Upper lobe of right lung (tissue), 1 donor: Measurements from ENCODE around the gene IL21. TPM values are rescaled to one million over a fixed set of nuclear protein-coding genes. Genes with fewer than 3 reads are reported as not detected.
"Not testable (repeated sequence)": the region's sequence is repeated elsewhere in the genome, so short reads cannot be mapped to it uniquely, and the experiment has no call there.

ENCODE experiments used
- ATAC-seq: fragments of 200-7000 bp; cut with Tn5 transposase; one replicate; pipeline ENCODE4 v1.9.1; 2020; ENCODE audit warnings: mild to moderate bottlenecking, moderate library complexity
- DNase-seq: peaks from one replicate; pipeline ENCODE4 v3.0.0-alpha.2; 2020
- H3K27ac ChIP-seq: fragments of 200-600 bp; one replicate; pipeline ENCODE4 v1.8.0; 2022
- H3K27me3 ChIP-seq: fragments of 200-600 bp; one replicate; pipeline ENCODE4 v1.8.0; 2022; ENCODE audit warnings: mild to moderate bottlenecking
- H3K36me3 ChIP-seq: fragments of 200-600 bp; one replicate; pipeline ENCODE4 v1.8.0; 2022
- H3K4me1 ChIP-seq: fragments of 200-600 bp; one replicate; pipeline ENCODE4 v1.8.0; 2022
- H3K4me3 ChIP-seq: fragments of 200-600 bp; one replicate; pipeline ENCODE4 v1.8.0; 2022; ENCODE audit warnings: mild to moderate bottlenecking
- H3K9me3 ChIP-seq: fragments of 200-600 bp; one replicate; pipeline ENCODE4 v1.8.0; 2022
- CTCF ChIP-seq: fragments of 200-600 bp; IDR thresholded peaks from one replicate; pipeline ENCODE4 v1.8.0; 2022; ENCODE audit warnings: antibody characterized with exemption
- intact Hi-C: fragments of 100-400 bp; cut with DNase I; formaldehyde crosslinking; loops from one replicate; pipeline ENCODE4 v1.11.0; 2022
- total RNA-seq: library from RNA; stranded (reverse); fragmentation: NEBNext Ultra II Directional; extraction: Animal tissue kit (Norgen Biotek cat#: 25700); gene quantifications from one replicate; pipeline ENCODE4 v1.2.1, GENCODE V29; 2021
- donor health status: DM: no; HTN: yes; CAD: no; lungs with severe emphysema.

The IL21 gene
- total RNA-seq, 1 donor from 2014 or later: not detected

DNA sequence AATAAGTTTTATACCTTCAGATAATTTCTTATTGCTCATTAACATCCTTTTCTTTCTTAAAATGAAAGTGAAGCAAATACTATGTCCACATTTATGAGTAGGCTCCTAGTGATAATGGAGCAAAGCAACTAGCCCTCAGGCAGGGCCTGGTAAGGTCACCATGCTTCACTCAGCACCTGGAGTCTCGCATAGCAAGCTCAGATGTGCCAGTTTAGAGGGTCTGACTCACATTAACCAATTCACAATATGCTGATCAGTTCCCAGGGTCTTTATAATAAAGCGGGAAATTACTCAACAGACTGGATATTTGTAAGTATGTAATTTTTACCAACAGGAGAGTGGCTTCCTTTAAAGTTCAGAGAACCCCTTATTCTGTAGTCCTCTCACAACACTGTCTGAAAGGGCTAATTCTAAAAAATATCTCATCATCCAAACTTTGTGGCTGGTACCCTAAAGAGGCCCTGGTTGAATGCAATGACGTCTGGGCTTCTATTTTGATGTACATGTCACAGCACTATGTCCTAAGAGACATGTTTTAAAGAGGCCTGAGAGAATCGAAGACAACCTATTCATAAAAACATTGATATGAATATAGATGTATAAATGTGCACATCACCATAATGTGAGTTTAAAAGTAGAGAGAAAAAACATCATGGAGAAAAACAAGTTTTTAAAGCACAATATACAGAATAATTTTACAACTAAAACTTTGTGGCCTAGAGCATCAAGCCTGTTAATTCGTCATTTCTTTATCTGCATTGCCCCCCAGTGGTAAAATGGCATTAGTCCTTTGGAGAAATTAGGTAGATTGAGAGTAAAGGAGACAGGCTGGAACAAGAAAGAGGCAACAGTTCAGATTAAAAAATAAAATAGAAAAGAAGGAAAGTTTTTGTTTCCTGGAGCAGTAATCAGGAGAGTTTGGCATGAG lies 44.3 kb downstream of the IL21 start:
- no peaks in the 10 kb centered on the region for H3K4me1 ChIP-seq
- H3K27me3 ChIP-seq: no peaks in the 10 kb centered on the region
- H3K9me3 ChIP-seq: no peaks in the 10 kb centered on the region
- ATAC-seq (no peak), DNase-seq (no peak)
- peak; percentile 44 for TF ChIP-seq CTCF
- no peak overlapping the region for H3K27ac ChIP-seq
- no peak overlapping the region for H3K4me3 ChIP-seq
- intact Hi-C loops: no loop called here
- no peaks in the 10 kb centered on the region for H3K36me3 ChIP-seq

DNA sequence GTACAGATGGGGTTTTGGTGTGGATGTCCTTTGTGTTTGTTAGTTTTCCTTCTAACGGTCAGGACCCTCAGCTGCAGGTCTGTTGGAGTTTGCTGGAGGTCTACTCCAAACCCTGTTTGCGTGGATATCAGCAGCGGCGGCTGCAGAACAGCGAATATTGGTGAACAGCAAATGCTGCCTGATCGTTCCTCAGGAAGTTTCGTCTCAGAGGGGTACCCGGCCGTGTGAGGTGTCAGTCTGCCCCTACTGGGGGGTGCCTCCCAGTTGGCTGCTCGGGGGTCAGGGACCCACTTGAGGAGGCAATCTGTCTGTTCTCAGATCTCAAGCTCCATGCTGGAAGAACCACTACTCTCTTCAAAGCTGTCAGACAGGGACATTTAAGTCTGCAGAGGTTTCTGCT lies 46.5 kb downstream of the IL21 start:
- H3K9me3 ChIP-seq, H3K27me3 ChIP-seq, H3K36me3 ChIP-seq, H3K4me1 ChIP-seq, ATAC-seq, DNase-seq, intact Hi-C loops, H3K4me3 ChIP-seq, H3K27ac ChIP-seq: not testable (repeated sequence)

GRCh38 chr4:122562449-122562848 lies 58.4 kb downstream of the IL21 start:
- no peaks in the 10 kb centered on the region for H3K27me3 ChIP-seq
- TF ChIP-seq CTCF: no peak
- no peak overlapping the region for H3K27ac ChIP-seq
- ATAC-seq (no peak), DNase-seq (no peak)
- intact Hi-C loops: no loop called here
- no peak overlapping the region for H3K4me3 ChIP-seq
- no peaks in the 10 kb centered on the region for H3K9me3 ChIP-seq
- H3K4me1 ChIP-seq: no peaks in the 10 kb centered on the region
- no peaks in the 10 kb centered on the region for H3K36me3 ChIP-seq

Other genes starting within 250 kb of the IL21 start
- not detected for gene ADAD1, start 242.1 kb downstream of the IL21 start, total RNA-seq
- not detected for gene IL2, start 164.3 kb downstream of the IL21 start, total RNA-seq
- gene BBS12, start 111.6 kb upstream of the IL21 start, total RNA-seq: 2.8 TPM
- gene FGF2, start 205.8 kb upstream of the IL21 start, total RNA-seq: 11.1 TPM